IPS DF 6.9 (cell line): Measurements from ENCODE around the gene CTCF.

ENCODE experiments used
- DNase-seq: peaks from one replicate; pipeline ENCODE4 v3.0.0-alpha.2; 2013; ENCODE audit warnings: low read depth, low spot score
- H3K27ac ChIP-seq: one replicate; pipeline ENCODE4 v1.5.1; 2013; ENCODE audit warnings: low read length, control low read depth
- H3K27me3 ChIP-seq: 2 replicates; pipeline ENCODE4 v1.6.1; 2013; ENCODE audit warnings: mild to moderate bottlenecking, low read length; ENCODE audit not compliant: control insufficient read depth, insufficient read depth
- H3K36me3 ChIP-seq: 2 replicates; pipeline ENCODE4 v1.6.1; 2013; ENCODE audit warnings: low read length; ENCODE audit not compliant: control insufficient read depth, insufficient read depth
- H3K4me1 ChIP-seq: 2 replicates; pipeline ENCODE4 v1.6.1; 2013; ENCODE audit warnings: low read length; ENCODE audit not compliant: control insufficient read depth, insufficient read depth
- H3K4me3 ChIP-seq: 2 replicates; pipeline ENCODE4 v1.5.1; 2013; ENCODE audit warnings: mild to moderate bottlenecking, low read length
- H3K9me3 ChIP-seq: 2 replicates; pipeline ENCODE4 v1.6.1; 2013; ENCODE audit warnings: low read length, inconsistent platforms; ENCODE audit not compliant: control insufficient read depth, insufficient read depth
- WGBS: extraction: QIAGEN DNeasy Blood & Tissue Kit; methylation state at CpG from one replicate; pipeline ENCODE4 v1.1.7; 2013; ENCODE audit warnings: mixed read lengths, missing lambda C conversion rate; ENCODE audit not compliant: insufficient read length, insufficient coverage; 5-methylcytosine and 5-hydroxymethylcytosine counted together

Gene CTCF

GRCh38 chr16:67672306-67672705 lies 110.0 kb downstream of the CTCF start:
- Histone ChIP-seq H3K36me3 (no peaks in the 10 kb centered on the region), H3K4me3 (no peak overlapping the region), H3K27ac (no peak overlapping the region), H3K27me3 (no peaks in the 10 kb centered on the region), H3K9me3 (no peaks in the 10 kb centered on the region), H3K4me1 (no peaks in the 10 kb centered on the region)
- no CpG with 5 or more reads among the region's 4 CpGs for WGBS
- no peak for DNase-seq

GRCh38 chr16:67672739-67673662 lies 110.7 kb downstream of the CTCF start:
- no peak for DNase-seq
- Histone ChIP-seq H3K36me3 (no peaks in the 10 kb centered on the region), H3K27ac (no peak overlapping the region), H3K4me3 (no peak overlapping the region), H3K4me1 (no peaks in the 10 kb centered on the region), H3K27me3 (no peaks in the 10 kb centered on the region), H3K9me3 (no peaks in the 10 kb centered on the region)
- no CpG with 5 or more reads among the region's 13 CpGs for WGBS

GRCh38 chr16:67673712-67674580 lies 111.6 kb downstream of the CTCF start:
- Histone ChIP-seq H3K27me3 (no peaks in the 10 kb centered on the region), H3K9me3 (no peaks in the 10 kb centered on the region), H3K4me3 (no peak overlapping the region), H3K4me1 (no peaks in the 10 kb centered on the region), H3K27ac (no peak overlapping the region), H3K36me3 (no peaks in the 10 kb centered on the region)
- no peak for DNase-seq
- WGBS = no CpG with 5 or more reads among the region's 21 CpGs

GRCh38 chr16:67674851-67675578 lies 112.7 kb downstream of the CTCF start:
- no peak for DNase-seq
- Histone ChIP-seq H3K27ac (no peak overlapping the region), H3K4me3 (no peak overlapping the region), H3K27me3 (no peaks in the 10 kb centered on the region), H3K9me3 (no peaks in the 10 kb centered on the region), H3K36me3 (no peaks in the 10 kb centered on the region), H3K4me1 (no peaks in the 10 kb centered on the region)
- no CpG with 5 or more reads among the region's 28 CpGs for WGBS

- no peak overlapping the region for H3K27ac ChIP-seq
- no peaks in the 10 kb centered on the region for H3K4me1 ChIP-seq
- no CpG with 5 or more reads among the region's 17 CpGs for WGBS
- H3K9me3 ChIP-seq = no peaks in the 10 kb centered on the region
- no peaks in the 10 kb centered on the region for H3K27me3 ChIP-seq
- no peaks in the 10 kb centered on the region for H3K36me3 ChIP-seq
- no peak for DNase-seq
- no peak overlapping the region for H3K4me3 ChIP-seq
Observed at GRCh38 chr16:67675579-67675935, 113.2 kb downstream of the CTCF start.

- WGBS = no CpG with 5 or more reads among the region's 7 CpGs
Observed at GRCh38 chr16:67675999-67676398, 113.7 kb downstream of the CTCF start.

GRCh38 chr16:67676516-67676915 lies 114.2 kb downstream of the CTCF start:
- no peak overlapping the region for H3K27ac ChIP-seq
- H3K27me3 ChIP-seq = no peaks in the 10 kb centered on the region
- no peaks in the 10 kb centered on the region for H3K36me3 ChIP-seq
- H3K9me3 ChIP-seq = no peaks in the 10 kb centered on the region
- DNase-seq = no peak
- no peak overlapping the region for H3K4me3 ChIP-seq
- no peaks in the 10 kb centered on the region for H3K4me1 ChIP-seq
- WGBS = no CpG with 5 or more reads among the region's 4 CpGs

More at GRCh38 chr16:67675999-67676398, 113.7 kb downstream of the CTCF start:
- no peak for DNase-seq
- no peak overlapping the region for H3K4me3 ChIP-seq
- no peaks in the 10 kb centered on the region for H3K36me3 ChIP-seq
- H3K27ac ChIP-seq = no peak overlapping the region
- H3K27me3 ChIP-seq = no peaks in the 10 kb centered on the region
- no peaks in the 10 kb centered on the region for H3K4me1 ChIP-seq
- no peaks in the 10 kb centered on the region for H3K9me3 ChIP-seq

GRCh38 chr16:67676939-67677338 lies 114.6 kb downstream of the CTCF start:
- no peak for DNase-seq
- Histone ChIP-seq H3K27ac (no peak overlapping the region), H3K9me3 (no peaks in the 10 kb centered on the region), H3K4me3 (no peak overlapping the region), H3K4me1 (no peaks in the 10 kb centered on the region), H3K27me3 (no peaks in the 10 kb centered on the region; the same call in 1 of the 2 replicates), H3K36me3 (no peaks in the 10 kb centered on the region)
- no CpG with 5 or more reads among the region's 8 CpGs for WGBS

GRCh38 chr16:67677712-67678111 lies 115.4 kb downstream of the CTCF start:
- Histone ChIP-seq H3K4me3 (no peak overlapping the region), H3K27me3 (no peaks in the 10 kb centered on the region; the same call in 1 of the 2 replicates), H3K4me1 (no peaks in the 10 kb centered on the region), H3K36me3 (no peaks in the 10 kb centered on the region), H3K27ac (no peak overlapping the region), H3K9me3 (no peaks in the 10 kb centered on the region)
- DNase-seq = no peak
- no CpG with 5 or more reads among the region's 1 CpG for WGBS
